Fibroblast of lung (primary cell): ENCODE data around the gene CCDC171. TPM values are rescaled to one million over a fixed set of nuclear protein-coding genes. Genes with fewer than 3 reads are reported as not detected.
A peak's percentile ranks its signal among the peaks of the same experiment; 100 is the strongest.

Source experiments
- DNase-seq, 2 donors: peaks; one replicate each; pipeline versions ENCODE4 v3.0.0 to v3.0.0-alpha.2; 2010; ENCODE audit warnings: low read depth in 2 of 2
- H2AFZ ChIP-seq: 2 replicates; pipeline ENCODE4 v1.5.1; 2012; ENCODE audit warnings: low read length, control low read depth, inconsistent platforms
- H3K27ac ChIP-seq: 2 replicates; pipeline ENCODE4 v1.5.1; 2011; ENCODE audit warnings: low read length, control low read depth; ENCODE audit not compliant: insufficient read depth
- H3K27me3 ChIP-seq: 2 replicates; pipeline ENCODE4 v1.5.1; 2011; ENCODE audit warnings: mild to moderate bottlenecking, low read length; ENCODE audit not compliant: control insufficient read depth, insufficient read depth
- H3K36me3 ChIP-seq: 2 replicates; pipeline ENCODE4 v1.5.1; 2011; ENCODE audit warnings: low read length; ENCODE audit not compliant: control insufficient read depth, insufficient read depth
- H3K4me1 ChIP-seq: 2 replicates; pipeline ENCODE4 v1.5.1; 2011; ENCODE audit warnings: low read length; ENCODE audit not compliant: control insufficient read depth, insufficient read depth; ENCODE audit errors: extremely low read depth
- H3K4me2 ChIP-seq: 2 replicates; pipeline ENCODE4 v1.5.1; 2011; ENCODE audit warnings: low read length, control low read depth; ENCODE audit not compliant: insufficient read depth; ENCODE audit errors: extremely low read depth
- H3K4me3 ChIP-seq, 4 experiments: fragments of 200-600 bp in 1 of 4; sonication (generic) in 1 of 4; replicated peaks in 1 of 4; 2 replicates each; pipeline ENCODE4 v1.5.1; 2011 to 2016; ENCODE audit warnings: low read length in 4 of 4, low read depth in 3 of 4, mild to moderate bottlenecking in 3 of 4, control low read depth in 2 of 4, inconsistent platforms in 1 of 4, mixed read lengths in 1 of 4; ENCODE audit not compliant: insufficient read depth in 1 of 4; ENCODE audit errors: control extremely low read depth in 1 of 4
- H3K79me2 ChIP-seq: 2 replicates; pipeline ENCODE4 v1.5.1; 2012; ENCODE audit warnings: mild to moderate bottlenecking, low read length, inconsistent platforms; ENCODE audit not compliant: control insufficient read depth, insufficient read depth
- H3K9ac ChIP-seq: 2 replicates; pipeline ENCODE4 v1.5.1; 2011; ENCODE audit warnings: mild to moderate bottlenecking, low read length, control low read depth; ENCODE audit not compliant: insufficient read depth
- H3K9me3 ChIP-seq: 2 replicates; pipeline ENCODE4 v1.5.1; 2012; ENCODE audit warnings: low read depth, low read length; ENCODE audit not compliant: control insufficient read depth, insufficient read depth
- H4K20me1 ChIP-seq: 2 replicates; pipeline ENCODE4 v1.5.1; 2011; ENCODE audit warnings: low read length; ENCODE audit not compliant: control insufficient read depth, insufficient read depth; ENCODE audit errors: extremely low read depth
- CTCF ChIP-seq, 2 donors: IDR thresholded peaks in 1 of 2; conservative IDR thresholded peaks in 1 of 2; 1 replicate in 1 of 2; 2 replicates in 1 of 2; pipeline ENCODE4 v1.5.1; 2011 to 2012; ENCODE audit warnings: low read length in 2 of 2, control low read depth in 1 of 2, inconsistent platforms in 1 of 2, low read depth in 1 of 2, mild to moderate bottlenecking in 1 of 2
- EZH2 ChIP-seq: IDR thresholded peaks from 2 replicates; pipeline ENCODE4 v1.5.1; 2012; ENCODE audit warnings: low read length, control low read depth, mild to moderate bottlenecking; ENCODE audit errors: missing control alignments
- polyA plus RNA-seq, 2 donors: library from polyadenylated mRNA; depleted of rRNA in 1 of 2; stranded (reverse) in 1 of 2; unstranded in 1 of 2; fragments of >200 nt; gene quantifications; 2 replicates each; pipeline ENCODE4 v1.2.1, GENCODE V29; 2011 to 2012; ENCODE audit warnings: missing spikeins in 1 of 2
- total RNA-seq: library from RNA; depleted of rRNA; stranded (reverse); fragments of >200 nt; gene quantifications from 2 replicates; pipeline ENCODE4 v1.2.1, GENCODE V29; 2014

The CCDC171 gene
- total and polyA plus RNA-seq, 2 donors (not counting 1 experiment from before 2014, with no cell fraction given): 0.62 to 4.8 TPM

- Histone ChIP-seq H3K27me3 (no peaks in the 10 kb centered on the region), H3K79me2 (no peaks in the 10 kb centered on the region), H3K9me3 (no peaks in the 10 kb centered on the region), H3K4me3 (no peak overlapping the region), H4K20me1 (no peaks in the 10 kb centered on the region), H2AFZ (no peak overlapping the region), H3K27ac (no peak overlapping the region), H3K4me2 (no peak overlapping the region), H3K36me3 (no peaks in the 10 kb centered on the region), H3K9ac (no peak overlapping the region), H3K4me1 (no peaks in the 10 kb centered on the region)
- TF ChIP-seq EZH2: no peak
- no peak for TF ChIP-seq CTCF (conservative IDR thresholded peaks at IDR 0.05 in 1 of 2, IDR thresholded peaks at IDR 0.05 in 1 of 2; ENCODE audit: low read depth in 1 of 2, low read length in 2 of 2)
- DNase-seq: no peak
These were observed 23.7 kb downstream of the CCDC171 start for GRCh38 chr9:15576350-15577050.

GRCh38 chr9:15578714-15579113 is 25.9 kb downstream of the CCDC171 start:
- Histone ChIP-seq H3K36me3 (no peaks in the 10 kb centered on the region), H3K27ac (no peak overlapping the region), H3K27me3 (no peaks in the 10 kb centered on the region), H3K4me2 (no peak overlapping the region), H2AFZ (peak overlapping the region; percentile 12), H3K9ac (no peak overlapping the region), H4K20me1 (no peaks in the 10 kb centered on the region), H3K4me1 (no peaks in the 10 kb centered on the region), H3K79me2 (no peaks in the 10 kb centered on the region), H3K9me3 (no peaks in the 10 kb centered on the region), H3K4me3 (no peak overlapping the region)
- TF ChIP-seq CTCF (conservative IDR thresholded peaks at IDR 0.05 in 1 of 2, IDR thresholded peaks at IDR 0.05 in 1 of 2; ENCODE audit: low read depth in 1 of 2, low read length in 2 of 2) (no peak), EZH2 (no peak)
- DNase-seq: peak in 1 of 2 donors; percentile 92

GRCh38 chr9:15584379-15584778 is 31.5 kb downstream of the CCDC171 start:
- Histone ChIP-seq H3K9ac (no peak overlapping the region), H3K4me1 (no peaks in the 10 kb centered on the region), H3K27me3 (no peaks in the 10 kb centered on the region), H3K4me2 (no peak overlapping the region), H3K27ac (no peak overlapping the region), H3K79me2 (no peaks in the 10 kb centered on the region), H3K9me3 (no peaks in the 10 kb centered on the region), H3K36me3 (no peaks in the 10 kb centered on the region), H2AFZ (no peak overlapping the region), H4K20me1 (no peaks in the 10 kb centered on the region), H3K4me3 (no peak overlapping the region)
- DNase-seq: no peak
- no peak for TF ChIP-seq CTCF (conservative IDR thresholded peaks at IDR 0.05 in 1 of 2, IDR thresholded peaks at IDR 0.05 in 1 of 2; ENCODE audit: low read depth in 1 of 2, low read length in 2 of 2)
- no peak for TF ChIP-seq EZH2
